Astrocyte of the cerebellum (primary cell): Measurements from ENCODE around the gene UBN2.

Experiments used
- DNase-seq: peaks from one replicate; pipeline ENCODE4 v3.0.0-alpha.2; 2011; ENCODE audit warnings: low read depth
- H3K4me3 ChIP-seq: 2 replicates; pipeline ENCODE4 v1.5.1; 2011; ENCODE audit warnings: mild to moderate bottlenecking, low read depth, low read length, moderate library complexity
- in situ Hi-C: cut with HindIII; loops from 2 replicates; pipeline ENCODE4 v1.10.0; 2017; ENCODE audit warnings: low sequenced_read_pairs
- TF ChIP-seq, protein P1 (sequence below): IDR thresholded peaks from 2 replicates; pipeline ENCODE4 v1.5.1; 2012; ENCODE audit warnings: low read length, low read depth, moderate library complexity, mild to moderate bottlenecking; ENCODE audit errors: missing control alignments

The UBN2 gene

DNA sequence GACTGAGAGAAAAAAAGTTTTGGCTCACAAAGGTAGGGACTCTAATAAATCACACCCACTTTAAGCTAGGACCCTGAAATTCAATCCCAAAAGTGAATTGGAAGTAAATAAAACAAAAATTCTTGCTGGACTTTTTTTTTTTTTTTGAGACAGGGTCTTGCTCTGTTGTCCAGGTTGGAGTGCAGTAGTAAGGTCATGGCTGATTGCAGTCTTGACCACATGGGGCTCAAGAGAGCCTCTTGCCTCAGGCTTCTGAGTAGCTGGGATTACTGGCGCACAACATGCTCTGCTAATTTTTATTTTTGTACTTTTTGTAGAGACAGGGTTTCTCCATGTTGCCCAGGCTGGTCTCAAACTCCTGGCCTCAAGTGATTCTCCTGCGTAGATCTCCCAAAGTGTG, 123.7 kb downstream of the UBN2 start:
- DNase-seq, result no peak
- in situ Hi-C loops, result no loop called here
- TF ChIP-seq, protein P1, sequence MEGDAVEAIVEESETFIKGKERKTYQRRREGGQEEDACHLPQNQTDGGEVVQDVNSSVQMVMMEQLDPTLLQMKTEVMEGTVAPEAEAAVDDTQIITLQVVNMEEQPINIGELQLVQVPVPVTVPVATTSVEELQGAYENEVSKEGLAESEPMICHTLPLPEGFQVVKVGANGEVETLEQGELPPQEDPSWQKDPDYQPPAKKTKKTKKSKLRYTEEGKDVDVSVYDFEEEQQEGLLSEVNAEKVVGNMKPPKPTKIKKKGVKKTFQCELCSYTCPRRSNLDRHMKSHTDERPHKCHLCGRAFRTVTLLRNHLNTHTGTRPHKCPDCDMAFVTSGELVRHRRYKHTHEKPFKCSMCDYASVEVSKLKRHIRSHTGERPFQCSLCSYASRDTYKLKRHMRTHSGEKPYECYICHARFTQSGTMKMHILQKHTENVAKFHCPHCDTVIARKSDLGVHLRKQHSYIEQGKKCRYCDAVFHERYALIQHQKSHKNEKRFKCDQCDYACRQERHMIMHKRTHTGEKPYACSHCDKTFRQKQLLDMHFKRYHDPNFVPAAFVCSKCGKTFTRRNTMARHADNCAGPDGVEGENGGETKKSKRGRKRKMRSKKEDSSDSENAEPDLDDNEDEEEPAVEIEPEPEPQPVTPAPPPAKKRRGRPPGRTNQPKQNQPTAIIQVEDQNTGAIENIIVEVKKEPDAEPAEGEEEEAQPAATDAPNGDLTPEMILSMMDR, result no peak
- H3K4me3 ChIP-seq, result no peak overlapping the region

DNA sequence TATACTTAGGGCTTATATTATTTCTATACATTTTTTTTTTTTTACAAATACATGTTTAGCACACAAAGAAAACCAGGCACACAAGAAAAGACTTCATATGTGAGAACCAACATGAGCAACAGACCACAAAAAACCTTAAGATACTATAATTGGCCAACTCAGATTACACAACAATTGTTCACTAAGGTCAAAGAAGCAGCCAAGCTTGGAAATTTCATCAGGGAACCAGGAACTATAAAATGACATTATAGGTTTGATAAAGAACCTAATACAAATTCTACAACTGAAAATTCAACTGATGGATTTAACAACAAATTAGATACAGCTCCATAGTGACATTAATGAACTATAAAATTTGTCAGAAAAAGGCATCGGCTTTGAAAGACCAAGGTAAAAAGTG, 124.3 kb downstream of the UBN2 start:
- in situ Hi-C loops, result no loop called here
- DNase-seq, result no peak
- TF ChIP-seq, protein P1, result no peak
- H3K4me3 ChIP-seq, result no peak overlapping the region
